HG03521 (cell line): ENCODE results near the gene GPR153.

Experiments used
- ATAC-seq: cut with Tn5 transposase; IDR thresholded peaks from one replicate; pipeline ENCODE4 v1.9.1; 2021; ENCODE audit warnings: mild to moderate bottlenecking, moderate library complexity; ENCODE audit not compliant: unreplicated experiment

Gene GPR153

GRCh38 chr1:6249739-6250689, 10.9 kb downstream of the GPR153 start:
- no peak for ATAC-seq

- ATAC-seq, result no peak
These were observed 11.8 kb downstream of the GPR153 start for GRCh38 chr1:6248932-6249738.

GRCh38 chr1:6248161-6248776, 12.6 kb downstream of the GPR153 start:
- ATAC-seq, result no peak

- ATAC-seq, result no peak
These were observed 13.2 kb downstream of the GPR153 start for GRCh38 chr1:6247651-6248050.

GRCh38 chr1:6246497-6247467, 14.1 kb downstream of the GPR153 start:
- ATAC-seq, result no peak

GRCh38 chr1:6245869-6246496, 14.9 kb downstream of the GPR153 start:
- no peak for ATAC-seq

- peak; percentile 74 for ATAC-seq
These were observed 15.6 kb downstream of the GPR153 start for GRCh38 chr1:6245086-6245868.

GRCh38 chr1:6244401-6245049, 16.4 kb downstream of the GPR153 start:
- ATAC-seq, result no peak

GRCh38 chr1:6243993-6244392, 16.9 kb downstream of the GPR153 start, which contains the start of gene HES3:
HES3 (plus strand) TSS chr1:6244179; CDS start chr1:6244366, 187 bp downstream.
- no peak for ATAC-seq

GRCh38 chr1:6243053-6243834, 17.7 kb downstream of the GPR153 start:
- no peak for ATAC-seq

- ATAC-seq, result no peak
These were observed 18.8 kb downstream of the GPR153 start for GRCh38 chr1:6241887-6242740.

GRCh38 chr1:6241107-6241886, 19.6 kb downstream of the GPR153 start:
- ATAC-seq, result no peak

GRCh38 chr1:6239950-6240768, 20.7 kb downstream of the GPR153 start:
- no peak for ATAC-seq

GRCh38 chr1:6239213-6239752, 21.6 kb downstream of the GPR153 start:
- no peak for ATAC-seq

GRCh38 chr1:6237093-6237492, 23.8 kb downstream of the GPR153 start:
- no peak for ATAC-seq
